B cell (primary cell): Measurements from ENCODE around the gene FIGNL2. TPM values are rescaled to one million over a fixed set of nuclear protein-coding genes. Genes with fewer than 3 reads are reported as not detected.

Experiments
- ATAC-seq: fragments of 200-7000 bp; cut with Tn5 transposase; one replicate; pipeline ENCODE4 v1.10.0; 2021; ENCODE audit warnings: low read depth, mild to moderate bottlenecking, moderate number of reproducible peaks, moderate library complexity
- CTCF ChIA-PET: fragments of 350-600 bp; sonication (Branson Sonifier 250); formaldehyde crosslinking; loops from one replicate; lab custom pipeline; 2021; ENCODE audit warnings: antibody characterized with exemption, inconsistent platforms; lab: Charles Lee
- POLR2A ChIA-PET: fragments of 350-600 bp; sonication (Branson Sonifier 250); formaldehyde crosslinking; loops from one replicate; lab custom pipeline; 2021; ENCODE audit warnings: antibody characterized with exemption; lab: Charles Lee
- DNase-seq: peaks from one replicate; pipeline ENCODE4 v3.0.0; 2013
- H2AFZ ChIP-seq: 2 replicates; pipeline ENCODE4 v1.6.1; 2012; ENCODE audit warnings: mild to moderate bottlenecking, low read depth, low read length; ENCODE audit not compliant: insufficient read depth, poor library complexity, severe bottlenecking
- H3K27ac ChIP-seq, 2 donors: 1 replicate in 1 of 2; 2 replicates in 1 of 2; pipeline ENCODE4 v1.5.1; 2012 to 2013; ENCODE audit warnings: low read length in 2 of 2, mild to moderate bottlenecking in 2 of 2, moderate library complexity in 1 of 2
- H3K27me3 ChIP-seq, 4 experiments: fragments of 200-600 bp in 1 of 4; sonication (generic) in 1 of 4; replicated peaks in 1 of 4; 1 replicate in 2 of 4; 2 replicates in 2 of 4; pipeline versions ENCODE4 v1.6.1 to v1.7.0; 2013 to 2016; ENCODE audit warnings: low read length in 3 of 4, mild to moderate bottlenecking in 2 of 4, mixed read lengths in 1 of 4, moderate library complexity in 1 of 4; ENCODE audit not compliant: insufficient read depth in 4 of 4, control insufficient read depth in 3 of 4; ENCODE audit errors: control extremely low read depth in 1 of 4
- H3K36me3 ChIP-seq, 2 experiments: replicated peaks in 1 of 2; 1 replicate in 1 of 2; 2 replicates in 1 of 2; pipeline versions ENCODE4 v1.6.1 to v1.7.1; 2013; ENCODE audit warnings: low read length in 1 of 2; ENCODE audit not compliant: insufficient read depth in 2 of 2, control insufficient read depth in 1 of 2; ENCODE audit errors: control extremely low read depth in 1 of 2, extremely low read depth in 1 of 2
- H3K4me1 ChIP-seq, 2 donors: fragments of 200-600 bp in 1 of 2; sonication (generic) in 1 of 2; 1 replicate in 1 of 2; 2 replicates in 1 of 2; pipeline versions ENCODE4 v1.5.1 to v1.6.1; 2013 to 2017; ENCODE audit warnings: low read length in 2 of 2; ENCODE audit not compliant: control insufficient read depth in 2 of 2, insufficient read depth in 2 of 2
- H3K4me2 ChIP-seq: replicated peaks from 2 replicates; pipeline ENCODE3; 2012; ENCODE audit warnings: mild to moderate bottlenecking, low read depth, low read length; ENCODE audit not compliant: poor library complexity, severe bottlenecking
- H3K4me3 ChIP-seq, 5 experiments: fragments of 200-600 bp in 1 of 5; sonication (generic) in 1 of 5; 1 replicate in 3 of 5; 2 replicates in 2 of 5; pipeline versions ENCODE4 v1.5.1 to v1.7.0; 2011 to 2016; ENCODE audit warnings: low read length in 4 of 5, mild to moderate bottlenecking in 4 of 5, low read depth in 2 of 5, control low read depth in 1 of 5, moderate library complexity in 1 of 5; ENCODE audit not compliant: insufficient read depth in 1 of 5; ENCODE audit errors: control extremely low read depth in 1 of 5, extremely low read depth in 1 of 5
- H3K79me2 ChIP-seq: fragments of 200-600 bp; sonication (generic); one replicate; pipeline ENCODE4 v1.6.0; 2016; ENCODE audit warnings: low read length; ENCODE audit not compliant: control insufficient read depth, insufficient read depth
- H3K9ac ChIP-seq: fragments of 200-600 bp; sonication (generic); 2 replicates; pipeline ENCODE4 v1.6.1; 2017; ENCODE audit warnings: mild to moderate bottlenecking, low read length, moderate library complexity
- H3K9me3 ChIP-seq, 3 donors: one replicate each; pipeline versions ENCODE4 v1.6.1 to v1.7.1; 2013; ENCODE audit warnings: low read length in 2 of 3; ENCODE audit not compliant: control insufficient read depth in 2 of 3, insufficient read depth in 1 of 3; ENCODE audit errors: control extremely low read depth in 1 of 3
- H4K20me1 ChIP-seq: 2 replicates; pipeline ENCODE4 v1.6.0; 2012; ENCODE audit warnings: mild to moderate bottlenecking, low read length; ENCODE audit not compliant: insufficient read depth, control insufficient read depth, poor library complexity, severe bottlenecking
- H3K27ac Mint-ChIP-seq: one replicate; pipeline ENCODE4 v1.8.0; 2021; ENCODE audit warnings: mixed read lengths
- H3K27me3 Mint-ChIP-seq: one replicate; pipeline ENCODE4 v1.8.0; 2021; ENCODE audit warnings: mixed read lengths
- H3K4me1 Mint-ChIP-seq: one replicate; pipeline ENCODE4 v1.8.0; 2021; ENCODE audit warnings: mixed read lengths
- H3K4me3 Mint-ChIP-seq: one replicate; pipeline ENCODE4 v1.8.0; 2021; ENCODE audit warnings: mixed read lengths
- H3K9me3 Mint-ChIP-seq: one replicate; pipeline ENCODE4 v1.8.0; 2022; ENCODE audit warnings: mixed read lengths; ENCODE audit not compliant: insufficient read depth
- EZH2 ChIP-seq: IDR thresholded peaks from 2 replicates; pipeline ENCODE4 v1.6.1; 2012; ENCODE audit warnings: borderline replicate concordance, low read depth, mild to moderate bottlenecking, moderate library complexity, low read length; ENCODE audit not compliant: insufficient read depth, poor library complexity, severe bottlenecking
- WGBS: methylation state at CpG from one replicate; pipeline ENCODE4 v1.1.5; 2013; ENCODE audit warnings: missing lambda C conversion rate; ENCODE audit not compliant: insufficient coverage; 5-methylcytosine and 5-hydroxymethylcytosine counted together
- intact Hi-C: fragments of 100-400 bp; cut with micrococcal nuclease; formaldehyde crosslinking; loops from one replicate; pipeline ENCODE4 v1.10.0; 2022
- polyA plus RNA-seq: library from polyadenylated mRNA; depleted of rRNA; stranded (reverse); fragments of >200 nt; gene quantifications from 2 replicates; pipeline ENCODE4 v1.2.3, GENCODE V29; 2012
- total RNA-seq, 2 donors: library from RNA; stranded (reverse); fragments of 120-200 nt in 1 of 2; gene quantifications; 1 replicate in 1 of 2; 2 replicates in 1 of 2; pipeline versions ENCODE4 v1.2.3 to v1.2.4, GENCODE V29; 2013 to 2022
- TF ChIP-seq, protein P1 (sequence below): fragments of 200-600 bp; IDR thresholded peaks from one replicate; pipeline ENCODE4 v1.8.0; 2022; ENCODE audit warnings: antibody characterized with exemption, mild to moderate bottlenecking

Gene FIGNL2
- total and polyA plus RNA-seq, 2 donors (not counting 1 experiment from before 2014, with no cell fraction given): 0.16 to 0.79 TPM

DNA sequence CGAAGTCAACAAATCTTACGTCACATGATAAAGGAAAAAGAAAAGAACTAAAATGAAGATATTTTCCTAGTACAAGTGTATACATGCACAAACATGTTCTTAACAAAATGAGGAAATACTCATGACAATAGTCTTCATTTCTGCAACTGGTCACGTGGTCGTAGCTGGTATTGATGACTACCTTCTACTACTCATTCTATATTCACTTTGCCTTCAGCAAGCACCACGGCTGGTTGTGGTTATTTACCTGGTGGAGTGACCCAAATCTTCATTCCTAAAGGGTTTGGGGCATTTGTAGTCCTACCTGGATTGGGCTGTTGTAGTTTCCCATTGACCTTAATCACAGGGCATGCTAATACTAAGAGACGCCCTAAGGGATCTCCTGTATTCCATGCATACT is 51.2 kb downstream of the FIGNL2 start:
- DNase-seq (no peak), ATAC-seq (no peak)
- H3K4me3 Mint-ChIP-seq: no peak overlapping the region
- H3K4me1 Mint-ChIP-seq: no peaks in the 10 kb centered on the region
- no peaks in the 10 kb centered on the region for H3K4me1 ChIP-seq
- no peak overlapping the region for H3K4me2 ChIP-seq
- H3K9me3 Mint-ChIP-seq: no peaks in the 10 kb centered on the region
- H3K9ac ChIP-seq: no peak overlapping the region
- no peak overlapping the region for H3K27ac ChIP-seq
- TF ChIP-seq, protein P1, sequence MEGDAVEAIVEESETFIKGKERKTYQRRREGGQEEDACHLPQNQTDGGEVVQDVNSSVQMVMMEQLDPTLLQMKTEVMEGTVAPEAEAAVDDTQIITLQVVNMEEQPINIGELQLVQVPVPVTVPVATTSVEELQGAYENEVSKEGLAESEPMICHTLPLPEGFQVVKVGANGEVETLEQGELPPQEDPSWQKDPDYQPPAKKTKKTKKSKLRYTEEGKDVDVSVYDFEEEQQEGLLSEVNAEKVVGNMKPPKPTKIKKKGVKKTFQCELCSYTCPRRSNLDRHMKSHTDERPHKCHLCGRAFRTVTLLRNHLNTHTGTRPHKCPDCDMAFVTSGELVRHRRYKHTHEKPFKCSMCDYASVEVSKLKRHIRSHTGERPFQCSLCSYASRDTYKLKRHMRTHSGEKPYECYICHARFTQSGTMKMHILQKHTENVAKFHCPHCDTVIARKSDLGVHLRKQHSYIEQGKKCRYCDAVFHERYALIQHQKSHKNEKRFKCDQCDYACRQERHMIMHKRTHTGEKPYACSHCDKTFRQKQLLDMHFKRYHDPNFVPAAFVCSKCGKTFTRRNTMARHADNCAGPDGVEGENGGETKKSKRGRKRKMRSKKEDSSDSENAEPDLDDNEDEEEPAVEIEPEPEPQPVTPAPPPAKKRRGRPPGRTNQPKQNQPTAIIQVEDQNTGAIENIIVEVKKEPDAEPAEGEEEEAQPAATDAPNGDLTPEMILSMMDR: no peak
- no peak for TF ChIP-seq EZH2
- H3K9me3 ChIP-seq: no peaks in the 10 kb centered on the region
- H2AFZ ChIP-seq: no peak overlapping the region
- no peak overlapping the region for H3K4me3 ChIP-seq
- intact Hi-C loops: no loop called here
- H3K36me3 ChIP-seq: no peaks in the 10 kb centered on the region
- no peaks in the 10 kb centered on the region for H4K20me1 ChIP-seq
- no CpG with 5 or more reads among the region's 6 CpGs for WGBS
- no peaks in the 10 kb centered on the region for H3K27me3 Mint-ChIP-seq
- ChIA-PET CTCF (no interaction called here), POLR2A (no interaction called here)
- H3K79me2 ChIP-seq: no peaks in the 10 kb centered on the region
- no peak overlapping the region for H3K27ac Mint-ChIP-seq
- H3K27me3 ChIP-seq: no peaks in the 10 kb centered on the region

DNA sequence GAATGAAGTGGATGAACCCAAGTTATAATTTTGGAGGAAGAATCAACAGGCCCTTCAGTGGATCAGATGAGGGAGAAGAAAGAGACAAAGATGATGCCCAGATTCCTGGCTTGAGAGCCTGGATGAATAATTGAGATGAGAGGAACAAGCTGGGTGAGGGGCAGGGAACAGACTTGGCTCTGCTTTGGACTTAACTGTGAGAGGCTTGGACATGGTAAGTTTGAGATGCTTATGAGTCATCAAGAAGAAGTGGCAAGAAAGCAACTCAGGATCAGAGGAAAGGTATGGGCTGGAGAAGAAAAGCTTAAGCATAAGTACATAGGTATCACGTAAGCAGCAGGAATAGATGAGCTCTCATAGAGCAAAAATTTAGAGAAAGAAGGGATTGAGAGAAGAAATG is 55.3 kb downstream of the FIGNL2 start:
- H2AFZ ChIP-seq: no peak overlapping the region
- intact Hi-C loops: no loop called here
- ATAC-seq (no peak), DNase-seq (no peak)
- Mint-ChIP-seq H3K4me3 (no peak overlapping the region), H3K9me3 (no peaks in the 10 kb centered on the region), H3K27ac (no peak overlapping the region), H3K27me3 (no peaks in the 10 kb centered on the region), H3K4me1 (no peaks in the 10 kb centered on the region)
- no peak overlapping the region for H3K27ac ChIP-seq
- no peaks in the 10 kb centered on the region for H3K27me3 ChIP-seq
- no peaks in the 10 kb centered on the region for H3K4me1 ChIP-seq
- TF ChIP-seq, protein P1: no peak
- TF ChIP-seq EZH2: no peak
- CTCF ChIA-PET: interaction anchor here (0.6 kb wide), 1 partner anchor 1574 kb away, joined by 3 read pairs; no protein-coding TSS in a partner anchor
- POLR2A ChIA-PET: no interaction called here
- no peak overlapping the region for H3K4me3 ChIP-seq
- 94% methylated on average over 1 of the region's 1 CpG for WGBS
- no peak overlapping the region for H3K4me2 ChIP-seq
- no peaks in the 10 kb centered on the region for H3K36me3 ChIP-seq
- H3K9ac ChIP-seq: no peak overlapping the region
- H4K20me1 ChIP-seq: no peaks in the 10 kb centered on the region
- no peaks in the 10 kb centered on the region for H3K9me3 ChIP-seq
- H3K79me2 ChIP-seq: no peaks in the 10 kb centered on the region
